Measurements from ENCODE around the gene MAST4.

Gene MAST4

DNA sequence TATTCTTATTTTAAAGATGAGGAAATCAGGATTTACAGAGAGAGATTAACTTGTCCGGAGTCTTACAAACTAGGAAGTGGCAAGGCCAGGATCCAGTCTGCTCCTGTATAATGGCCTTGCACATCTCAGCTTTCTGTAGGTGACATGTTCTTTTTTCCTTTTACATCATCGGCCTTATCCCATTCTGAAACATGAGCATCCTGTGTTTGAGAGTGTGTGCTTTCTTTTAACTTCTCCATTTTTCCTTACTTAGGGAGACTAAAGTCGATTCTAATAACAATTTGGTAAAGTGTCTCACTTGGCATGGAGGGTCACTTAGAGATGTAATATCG is 385.8 kb downstream of the MAST4 start:
- H3K4me3 ChIP-seq (ENCODE audit: control insufficient read depth, low read depth, low read length), result no peak overlapping the region
- no peak for TF ChIP-seq CTCF (conservative IDR thresholded peaks at IDR 0.05; ENCODE audit: control insufficient read depth, insufficient read depth, low read depth, low read length)
- no peak for DNase-seq (ENCODE audit: low read depth)

- TF ChIP-seq CTCF (conservative IDR thresholded peaks at IDR 0.05; ENCODE audit: control insufficient read depth, insufficient read depth, low read depth, low read length), result no peak
- no peak for DNase-seq (ENCODE audit: low read depth)
- no peak overlapping the region for H3K4me3 ChIP-seq (ENCODE audit: control insufficient read depth, low read depth, low read length)
Measured at GRCh38 chr5:66982470-66982869, 386.3 kb downstream of the MAST4 start.

GRCh38 chr5:66985417-66985816 is 389.2 kb downstream of the MAST4 start:
- DNase-seq (ENCODE audit: low read depth), result no peak
- no peak for TF ChIP-seq CTCF (conservative IDR thresholded peaks at IDR 0.05; ENCODE audit: control insufficient read depth, insufficient read depth, low read depth, low read length)
- no peak overlapping the region for H3K4me3 ChIP-seq (ENCODE audit: control insufficient read depth, low read depth, low read length)

GRCh38 chr5:66986009-66986408 is 389.8 kb downstream of the MAST4 start:
- H3K4me3 ChIP-seq (ENCODE audit: control insufficient read depth, low read depth, low read length), result no peak overlapping the region
- no peak for DNase-seq (ENCODE audit: low read depth)
- TF ChIP-seq CTCF (conservative IDR thresholded peaks at IDR 0.05; ENCODE audit: control insufficient read depth, insufficient read depth, low read depth, low read length), result no peak

DNA sequence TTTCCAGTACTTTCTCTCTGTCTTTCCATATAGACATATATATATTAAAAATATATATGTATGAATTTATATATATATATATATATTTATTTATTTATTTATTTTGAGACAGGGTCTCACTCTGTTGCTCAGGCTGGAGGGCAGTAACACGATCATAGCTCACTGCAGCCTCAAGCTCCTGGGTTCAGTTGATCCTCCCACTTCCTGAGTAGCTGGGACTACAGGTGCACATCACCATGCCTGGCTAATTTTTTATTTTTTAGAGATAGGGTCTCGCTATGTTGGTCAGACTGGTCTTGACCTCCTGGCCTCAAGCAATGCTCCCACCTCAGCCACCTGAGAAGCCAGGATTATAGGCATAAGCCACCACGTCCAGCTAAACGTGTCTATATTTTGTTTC is 390.3 kb downstream of the MAST4 start:
- no peak for TF ChIP-seq CTCF (conservative IDR thresholded peaks at IDR 0.05; ENCODE audit: control insufficient read depth, insufficient read depth, low read depth, low read length)
- no peak for DNase-seq (ENCODE audit: low read depth)
- no peak overlapping the region for H3K4me3 ChIP-seq (ENCODE audit: control insufficient read depth, low read depth, low read length)

DNA sequence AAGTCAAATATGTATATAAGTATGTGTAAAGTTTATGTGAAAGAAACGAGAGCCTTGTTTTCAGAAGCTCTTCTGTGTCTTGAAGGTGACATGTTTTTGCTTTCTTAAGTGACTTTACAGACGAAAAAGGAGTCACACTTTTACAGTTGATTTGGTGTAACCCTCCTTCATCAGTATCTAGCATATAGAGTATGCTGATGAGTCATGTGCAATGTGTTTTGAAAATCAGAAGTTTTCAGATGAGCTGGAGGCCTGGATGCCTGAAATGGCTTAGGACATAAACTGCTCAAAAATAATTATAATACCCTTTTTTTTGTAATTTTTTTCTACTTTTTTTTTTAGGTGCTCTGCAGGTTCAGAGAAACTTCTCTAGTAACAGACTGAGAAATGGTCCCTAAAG is 390.9 kb downstream of the MAST4 start:
- TF ChIP-seq CTCF (conservative IDR thresholded peaks at IDR 0.05; ENCODE audit: control insufficient read depth, insufficient read depth, low read depth, low read length), result no peak
- H3K4me3 ChIP-seq (ENCODE audit: control insufficient read depth, low read depth, low read length), result no peak overlapping the region
- peak; percentile 44 for DNase-seq (ENCODE audit: low read depth)

- TF ChIP-seq CTCF (conservative IDR thresholded peaks at IDR 0.05; ENCODE audit: control insufficient read depth, insufficient read depth, low read depth, low read length), result no peak
- H3K4me3 ChIP-seq (ENCODE audit: control insufficient read depth, low read depth, low read length), result no peak overlapping the region
- no peak for DNase-seq (ENCODE audit: low read depth)
Measured at GRCh38 chr5:66987540-66987939, 391.3 kb downstream of the MAST4 start.
